GM12891 (cell line): ENCODE data around the gene UGT1A5.

ENCODE experiments used
- PAX5 ChIP-seq: IDR thresholded peaks from 2 replicates; pipeline ENCODE4 v1.6.1; 2011; ENCODE audit warnings: low read length, moderate library complexity, mild to moderate bottlenecking; ENCODE audit not compliant: insufficient read depth, severe bottlenecking
- POLR2A ChIP-seq: IDR thresholded peaks from 2 replicates; pipeline ENCODE4 v1.6.1; 2011; ENCODE audit warnings: low read depth, low read length, control low read depth
- POLR2AphosphoS5 ChIP-seq: IDR thresholded peaks from 2 replicates; pipeline ENCODE4 v1.6.1; 2011; ENCODE audit warnings: low read depth, low read length, control low read depth
- POU2F2 ChIP-seq: IDR thresholded peaks from 2 replicates; pipeline ENCODE4 v1.6.1; 2011; ENCODE audit warnings: low read depth, mild to moderate bottlenecking, control low read depth, low read length, moderate library complexity
- SPI1 ChIP-seq: IDR thresholded peaks from 2 replicates; pipeline ENCODE4 v1.6.1; 2011; ENCODE audit warnings: low read depth, low read length, control low read depth
- TAF1 ChIP-seq: IDR thresholded peaks from 2 replicates; pipeline ENCODE4 v1.6.1; 2011; ENCODE audit warnings: low read depth, low read length, control low read depth

- TF ChIP-seq POLR2A, result no peak
- TF ChIP-seq TAF1, result no peak
- TF ChIP-seq POLR2AphosphoS5, result no peak
- no peak for TF ChIP-seq PAX5
- TF ChIP-seq SPI1, result no peak
- TF ChIP-seq POU2F2, result no peak
Observed at GRCh38 chr2:233798335-233799086, 85.8 kb downstream of the UGT1A5 start.
